CD4-positive, CD25-positive, alpha-beta regulatory T cell (primary cell): ENCODE measurements around the gene NUAK1. TPM values are rescaled to one million over a fixed set of nuclear protein-coding genes. Genes with fewer than 3 reads are reported as not detected.
"Not testable (repeated sequence)": the region's sequence is repeated elsewhere in the genome, so short reads cannot be mapped to it uniquely, and the experiment has no call there.

ENCODE experiments used
- ATAC-seq, 2 donors: fragments of 150-1000 bp; cut with Tn5 transposase; one replicate each; pipeline ENCODE4 v1.10.0; 2021; ENCODE audit warnings: low read depth in 2 of 2, moderate number of reproducible peaks in 2 of 2, moderate library complexity in 1 of 2
- DNase-seq, 3 donors: peaks; one replicate each; pipeline versions ENCODE4 v3.0.0 to v3.0.0-alpha.2; 2012 to 2022; ENCODE audit warnings: mixed read lengths in 1 of 3
- H3K27ac ChIP-seq: one replicate; pipeline ENCODE4 v1.7.0; 2013; ENCODE audit warnings: mild to moderate bottlenecking, low read length; ENCODE audit not compliant: insufficient read depth, poor library complexity, severe bottlenecking
- H3K27me3 ChIP-seq: one replicate; pipeline ENCODE4 v1.7.0; 2013; ENCODE audit warnings: low read length; ENCODE audit not compliant: control insufficient read depth, insufficient read depth
- H3K36me3 ChIP-seq: one replicate; pipeline ENCODE4 v1.7.0; 2013; ENCODE audit warnings: mild to moderate bottlenecking, low read length, moderate library complexity; ENCODE audit not compliant: control insufficient read depth, insufficient read depth
- H3K4me1 ChIP-seq: 2 replicates; pipeline ENCODE4 v1.7.0; 2013; ENCODE audit warnings: mild to moderate bottlenecking, low read length; ENCODE audit not compliant: insufficient read depth, control insufficient read depth, poor library complexity, severe bottlenecking
- H3K4me3 ChIP-seq: one replicate; pipeline ENCODE4 v1.7.0; 2013; ENCODE audit warnings: low read depth, mild to moderate bottlenecking, low read length, moderate library complexity
- H3K9me3 ChIP-seq, 2 experiments: 1 replicate in 1 of 2; 2 replicates in 1 of 2; pipeline ENCODE4 v1.7.0; 2013; ENCODE audit warnings: low read length in 2 of 2, mild to moderate bottlenecking in 1 of 2, moderate library complexity in 1 of 2; ENCODE audit not compliant: control insufficient read depth in 2 of 2
- H3K27ac Mint-ChIP-seq, 3 donors: one replicate each; pipeline ENCODE4 v1.8.0; 2020 to 2022; ENCODE audit warnings: mild to moderate bottlenecking in 3 of 3, mixed read lengths in 3 of 3, moderate library complexity in 2 of 3
- H3K27me3 Mint-ChIP-seq: one replicate; pipeline ENCODE4 v1.8.0; 2022; ENCODE audit warnings: mild to moderate bottlenecking, mixed read lengths
- H3K36me3 Mint-ChIP-seq: one replicate; pipeline ENCODE4 v1.8.0; 2020; ENCODE audit warnings: mixed read lengths
- H3K4me1 Mint-ChIP-seq, 4 donors: one replicate each; pipeline ENCODE4 v1.8.0; 2020 to 2022; ENCODE audit warnings: mixed read lengths in 4 of 4, mild to moderate bottlenecking in 1 of 4
- H3K4me3 Mint-ChIP-seq, 4 donors: one replicate each; pipeline ENCODE4 v1.8.0; 2020 to 2022; ENCODE audit warnings: mild to moderate bottlenecking in 4 of 4, mixed read lengths in 4 of 4, moderate library complexity in 3 of 4
- H3K9me3 Mint-ChIP-seq, 7 donors: one replicate each; pipeline ENCODE4 v1.8.0; 2020 to 2022; ENCODE audit warnings: mixed read lengths in 7 of 7, mild to moderate bottlenecking in 3 of 7, moderate library complexity in 2 of 7
- polyA plus RNA-seq, 4 donors: library from polyadenylated mRNA; unstranded; fragments of 300-500 nt; fragmentation: Illumina TruSeq; gene quantifications; one replicate each; pipeline ENCODE4 v1.2.3, GENCODE V29; 2021
- total RNA-seq: library from RNA; stranded (reverse); gene quantifications from one replicate; pipeline ENCODE4 v1.2.3, GENCODE V29; 2022

The NUAK1 gene
- total and polyA plus RNA-seq, 5 donors from 2014 or later = not detected

- not testable (repeated sequence) for H3K27me3 Mint-ChIP-seq, ATAC-seq, H3K4me1 Mint-ChIP-seq, H3K36me3 ChIP-seq, H3K27me3 ChIP-seq, H3K4me3 Mint-ChIP-seq, H3K27ac Mint-ChIP-seq, DNase-seq, H3K9me3 ChIP-seq, H3K4me3 ChIP-seq, H3K4me1 ChIP-seq, H3K36me3 Mint-ChIP-seq, H3K27ac ChIP-seq
- peaks cover 0 to 21% (median 8%) of the 10 kb centered on the region in 7 donors for H3K9me3 Mint-ChIP-seq
Observed at GRCh38 chr12:106016601-106017278, 122.0 kb downstream of the NUAK1 start.

GRCh38 chr12:106015646-106016045, 123.1 kb downstream of the NUAK1 start:
- Histone ChIP-seq H3K27me3 (no peaks in the 10 kb centered on the region), H3K9me3 (peaks cover 4 to 7% of the 10 kb centered on the region in 2 experiments), H3K27ac (no peak overlapping the region), H3K4me1 (no peaks in the 10 kb centered on the region), H3K4me3 (no peak overlapping the region), H3K36me3 (no peaks in the 10 kb centered on the region)
- H3K36me3 Mint-ChIP-seq = no peaks in the 10 kb centered on the region
- no peaks in the 10 kb centered on the region for H3K27me3 Mint-ChIP-seq
- H3K4me1 Mint-ChIP-seq = no peaks in the 10 kb centered on the region
- ATAC-seq (no peak), DNase-seq (no peak)
- no peak overlapping the region for H3K4me3 Mint-ChIP-seq
- peaks cover 0 to 21% (median 8%) of the 10 kb centered on the region in 7 donors for H3K9me3 Mint-ChIP-seq
- H3K27ac Mint-ChIP-seq = no peak overlapping the region

- Mint-ChIP-seq H3K27ac (no peak overlapping the region), H3K27me3 (no peaks in the 10 kb centered on the region), H3K9me3 (peaks cover 0 to 8% (median 4%) of the 10 kb centered on the region in 7 donors), H3K4me3 (no peak overlapping the region), H3K4me1 (no peaks in the 10 kb centered on the region), H3K36me3 (no peaks in the 10 kb centered on the region)
- ATAC-seq (no peak), DNase-seq (no peak)
- no peaks in the 10 kb centered on the region for H3K36me3 ChIP-seq
- no peak overlapping the region for H3K27ac ChIP-seq
- H3K4me3 ChIP-seq = no peak overlapping the region
- H3K27me3 ChIP-seq = no peaks in the 10 kb centered on the region
- peaks cover 4 to 7% of the 10 kb centered on the region in 2 experiments for H3K9me3 ChIP-seq
- no peaks in the 10 kb centered on the region for H3K4me1 ChIP-seq
Observed at GRCh38 chr12:106013941-106014340, 124.8 kb downstream of the NUAK1 start.

Other genes with a start within 250 kb of the NUAK1 start
- 4.8 TPM for gene CKAP4, start 109.1 kb upstream of the NUAK1 start, total RNA-seq
- gene CKAP4, start 109.1 kb upstream of the NUAK1 start, polyA plus RNA-seq = 1 to 10 TPM; 3.4 to 6.0 (median 4.0) TPM
- 153 TPM for gene TCP11L2, start 163.8 kb upstream of the NUAK1 start, total RNA-seq
- 10 to 100 TPM; 46.0 to 65.9 (median 64.6) TPM for gene TCP11L2, start 163.8 kb upstream of the NUAK1 start, polyA plus RNA-seq
- 5.2 TPM for gene POLR3B, start 218.8 kb upstream of the NUAK1 start, total RNA-seq
- gene POLR3B, start 218.8 kb upstream of the NUAK1 start, polyA plus RNA-seq = 1 to 10 TPM; 3.4 to 5.7 (median 4.6) TPM